ENCODE data around the gene VSIR.

GRCh38 chr10:71724539-71724938 is 48.8 kb downstream of the VSIR start:
- no peak for TF ChIP-seq CTCF (IDR thresholded peaks at IDR 0.05)
- no peak for TF ChIP-seq EP300 (IDR thresholded peaks at IDR 0.05; ENCODE audit: low read depth)

All from transverse colon (tissue), 3 donors.